ENCODE results near the gene PLCG2.

PLCG2 gene

DNA sequence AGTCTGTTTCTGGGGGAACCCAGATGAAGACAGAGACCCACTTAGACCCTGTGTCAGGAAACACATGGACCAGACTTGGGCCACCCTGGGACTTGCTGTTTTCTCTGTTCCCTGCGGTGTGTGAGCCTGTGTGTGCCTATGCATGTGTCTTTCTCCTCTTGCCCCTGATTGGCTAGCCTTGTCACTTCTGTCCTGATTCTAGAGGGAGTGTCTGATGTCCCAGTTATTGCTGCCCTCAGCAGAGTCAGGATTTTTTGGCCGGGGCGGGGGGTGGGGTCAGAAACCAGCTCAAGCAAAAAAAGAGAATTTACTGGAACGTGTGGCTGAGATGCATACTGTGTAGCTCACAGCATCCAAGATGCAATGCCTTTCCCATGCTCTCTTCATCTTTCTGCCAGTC is 30.5 kb downstream of the PLCG2 start:
- DNase-seq: no peak
- TF ChIP-seq GATA1 (IDR thresholded peaks at IDR 0.05; ENCODE audit: low read depth, low read length) (no peak), POLR2A (IDR thresholded peaks at IDR 0.05; ENCODE audit: low read length) (no peak)

DNA sequence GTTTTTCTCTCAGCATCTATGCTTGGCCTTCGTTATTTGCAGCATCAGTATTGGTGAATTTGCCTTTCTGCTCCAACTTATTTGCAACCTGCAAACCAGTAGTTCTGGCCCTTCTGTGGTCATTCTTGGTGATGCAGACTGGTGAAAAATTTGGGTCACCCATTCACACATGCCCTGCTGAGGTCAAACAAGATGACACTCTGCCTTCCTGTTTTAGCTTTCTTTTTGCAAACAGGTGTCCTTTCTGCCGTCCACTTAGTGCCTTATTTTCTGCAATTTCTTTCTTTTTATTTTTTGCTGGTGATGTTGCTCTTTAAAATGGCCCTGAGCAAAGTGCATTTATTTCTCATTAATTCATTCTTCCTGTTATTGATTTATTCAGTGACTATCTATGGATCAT is 31.3 kb downstream of the PLCG2 start:
- no peak for DNase-seq
- no peak for TF ChIP-seq POLR2A (IDR thresholded peaks at IDR 0.05; ENCODE audit: low read length)

DNA sequence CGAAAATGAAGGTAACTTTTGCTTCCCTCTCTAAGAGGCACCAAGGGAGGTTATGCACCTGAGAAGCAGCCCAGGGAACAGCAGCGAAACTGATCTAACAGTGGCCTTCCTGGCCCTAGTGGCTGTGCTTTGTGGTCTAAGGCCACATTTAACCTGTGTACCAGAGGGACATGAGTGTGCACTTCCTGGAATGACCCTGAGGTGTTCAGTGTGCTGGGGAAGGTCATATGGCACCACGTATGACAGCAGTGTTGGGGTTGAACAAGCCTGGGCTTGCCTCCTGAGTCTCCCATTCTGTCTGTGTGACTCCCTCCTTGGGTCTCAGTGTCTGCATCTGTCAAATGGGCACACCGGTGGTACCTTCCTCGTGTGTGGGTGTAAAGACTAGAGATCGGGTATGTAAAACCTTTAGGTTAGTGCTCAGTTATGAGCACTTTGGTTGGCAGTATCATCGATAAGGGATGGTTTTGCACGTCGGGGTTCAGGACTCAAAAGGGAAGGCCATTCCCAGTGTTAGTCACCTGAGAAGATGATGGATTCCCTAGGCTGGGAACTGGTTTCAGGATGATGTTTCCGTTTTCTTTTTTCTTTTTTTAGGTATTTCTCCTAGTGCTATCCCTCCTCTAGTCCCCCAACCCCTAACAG is 31.9 kb downstream of the PLCG2 start:
- TF ChIP-seq POLR2A (IDR thresholded peaks at IDR 0.05; ENCODE audit: low read length) (no peak), GATA1 (IDR thresholded peaks at IDR 0.05; ENCODE audit: low read depth, low read length) (no peak)
- no peak for DNase-seq

DNA sequence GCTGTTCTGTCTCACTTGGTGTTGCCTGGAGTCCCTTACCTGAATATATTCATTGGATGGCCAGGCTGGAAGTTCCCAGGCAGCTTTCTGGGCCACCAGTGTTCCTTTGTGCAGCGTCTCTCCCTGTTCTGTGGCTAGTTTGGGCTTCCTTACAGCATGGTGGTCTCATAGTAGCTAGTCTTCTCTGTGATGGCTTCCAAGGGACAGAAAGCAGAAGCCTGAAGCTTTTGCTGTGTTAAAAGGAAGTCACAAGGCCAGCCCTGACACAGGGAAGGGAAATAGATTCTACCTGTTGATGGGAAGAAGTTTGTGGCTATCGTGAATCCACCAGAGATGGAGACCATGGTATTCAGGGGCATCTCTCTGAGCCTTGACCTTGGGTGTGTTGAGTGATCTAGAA is 34.6 kb downstream of the PLCG2 start:
- DNase-seq: no peak
- TF ChIP-seq GATA1 (IDR thresholded peaks at IDR 0.05; ENCODE audit: low read depth, low read length) (no peak), POLR2A (IDR thresholded peaks at IDR 0.05; ENCODE audit: low read length) (no peak)

DNA sequence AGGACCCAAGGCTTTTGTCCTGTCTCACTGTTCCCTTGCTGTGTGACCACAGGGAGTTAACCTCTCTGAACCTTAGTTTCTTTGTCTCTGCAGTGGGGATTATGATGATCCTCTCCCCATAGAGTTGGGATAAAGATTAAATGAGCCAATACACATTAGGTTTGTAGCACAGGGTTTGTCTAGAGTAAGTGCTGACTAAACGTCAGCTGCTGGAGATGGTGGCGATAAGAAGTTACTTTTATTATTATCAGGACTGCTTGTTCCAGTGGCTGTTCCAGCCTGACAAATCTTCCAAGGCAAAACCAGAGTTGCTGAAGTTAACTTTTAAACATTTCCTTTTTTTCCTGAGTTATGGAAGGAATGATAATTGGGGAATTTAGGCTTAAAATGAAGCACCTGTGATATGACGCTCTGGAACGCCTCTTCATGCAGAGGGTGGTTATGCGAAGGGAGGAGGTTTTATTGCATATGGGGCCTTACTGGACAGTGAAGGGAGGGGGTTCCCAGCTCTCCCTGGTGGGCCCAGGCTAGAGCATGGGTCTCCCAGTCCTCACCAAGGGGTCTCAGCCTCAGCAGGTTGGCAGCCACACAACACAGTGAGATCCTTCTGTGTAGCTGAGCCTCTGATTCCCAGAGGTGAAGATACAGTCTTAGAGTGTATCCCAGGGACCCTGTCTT is 35.8 kb downstream of the PLCG2 start:
- DNase-seq: no peak
- no peak for TF ChIP-seq GATA1 (IDR thresholded peaks at IDR 0.05; ENCODE audit: low read depth, low read length)
- no peak for TF ChIP-seq POLR2A (IDR thresholded peaks at IDR 0.05; ENCODE audit: low read length)

DNA sequence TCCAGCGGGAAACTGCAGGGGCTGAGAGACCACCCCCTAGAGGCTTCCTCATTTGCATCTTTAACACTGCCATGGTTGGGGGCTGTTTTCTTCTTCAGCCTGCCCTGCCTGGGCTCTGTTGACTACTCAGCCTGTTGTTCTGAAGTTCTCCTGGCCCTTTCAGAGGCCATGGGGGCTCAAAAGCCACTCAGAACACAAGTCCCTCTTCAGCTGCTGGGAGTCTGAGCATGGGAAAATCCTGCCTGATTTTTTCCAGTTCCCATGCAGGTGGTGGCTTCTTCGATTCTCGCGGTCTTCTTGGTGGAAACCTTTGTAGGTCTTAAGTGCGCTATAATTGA is 36.3 kb downstream of the PLCG2 start:
- no peak for DNase-seq
- TF ChIP-seq GATA1 (IDR thresholded peaks at IDR 0.05; ENCODE audit: low read depth, low read length): no peak
- no peak for TF ChIP-seq POLR2A (IDR thresholded peaks at IDR 0.05; ENCODE audit: low read length)

DNA sequence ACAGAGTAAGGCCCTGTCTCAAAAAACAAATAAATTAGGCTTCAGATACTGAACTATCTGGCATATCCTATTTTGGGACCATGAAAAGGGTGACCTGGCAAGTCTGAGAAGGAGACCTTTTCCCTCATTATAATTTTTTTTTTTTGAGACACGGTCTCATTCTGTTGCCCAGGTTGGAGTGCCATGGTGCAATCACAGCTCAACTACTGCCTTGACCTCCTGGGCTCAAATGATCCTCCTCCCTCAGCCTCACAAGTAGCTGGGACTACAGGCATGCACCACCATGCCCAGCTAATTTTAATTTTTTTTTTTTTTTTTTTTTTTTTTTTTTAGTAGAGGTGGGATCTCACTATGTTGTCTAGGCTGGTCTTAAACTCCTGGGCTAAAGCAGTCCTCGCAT is 37.3 kb downstream of the PLCG2 start:
- no peak for TF ChIP-seq GATA1 (IDR thresholded peaks at IDR 0.05; ENCODE audit: low read depth, low read length)
- TF ChIP-seq POLR2A (IDR thresholded peaks at IDR 0.05; ENCODE audit: low read length): no peak
- DNase-seq: no peak

DNA sequence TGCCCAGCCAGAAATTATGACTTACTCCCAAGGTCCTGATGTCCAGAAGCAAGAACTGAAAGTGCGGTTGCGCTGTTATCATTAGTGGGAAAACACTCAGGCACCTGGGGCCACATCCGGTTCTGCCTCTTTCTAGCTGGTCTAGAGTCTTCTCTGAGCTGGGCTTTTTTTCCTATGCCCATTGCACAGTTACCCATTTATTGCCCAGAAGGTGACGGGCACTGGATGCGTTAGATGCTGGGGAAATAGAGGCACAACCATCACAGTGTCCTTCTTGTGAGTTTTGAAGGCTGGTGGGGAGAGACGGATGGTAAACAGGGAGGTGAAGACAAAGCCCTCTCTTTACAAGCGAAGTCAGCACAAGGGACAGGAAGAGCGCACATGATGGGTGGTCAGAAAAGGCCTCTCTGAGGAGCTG is 37.7 kb downstream of the PLCG2 start:
- TF ChIP-seq GATA1 (IDR thresholded peaks at IDR 0.05; ENCODE audit: low read depth, low read length): no peak
- TF ChIP-seq POLR2A (IDR thresholded peaks at IDR 0.05; ENCODE audit: low read length): no peak
- DNase-seq: no peak

DNA sequence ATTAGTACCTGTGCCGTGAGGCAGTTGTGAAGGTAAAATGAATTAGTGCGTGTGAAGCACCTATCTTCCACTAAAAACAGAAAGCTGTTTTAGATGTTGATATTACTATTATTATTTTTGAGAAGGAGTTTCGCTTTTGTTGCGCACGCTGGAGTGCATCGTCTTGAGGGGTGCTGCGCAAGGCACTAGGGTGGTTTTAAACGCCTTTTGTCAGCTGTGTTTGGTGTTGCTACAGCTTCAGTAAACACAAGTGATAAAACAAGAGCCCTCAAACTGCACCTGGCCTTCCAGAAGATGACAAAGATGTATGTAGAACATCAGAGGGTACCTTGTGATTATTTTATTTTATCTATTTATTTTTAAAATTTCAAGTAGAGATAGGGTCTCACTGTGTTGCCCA is 38.2 kb downstream of the PLCG2 start:
- TF ChIP-seq GATA1 (IDR thresholded peaks at IDR 0.05; ENCODE audit: low read depth, low read length) (no peak), POLR2A (IDR thresholded peaks at IDR 0.05; ENCODE audit: low read length) (no peak)
- DNase-seq: no peak

DNA sequence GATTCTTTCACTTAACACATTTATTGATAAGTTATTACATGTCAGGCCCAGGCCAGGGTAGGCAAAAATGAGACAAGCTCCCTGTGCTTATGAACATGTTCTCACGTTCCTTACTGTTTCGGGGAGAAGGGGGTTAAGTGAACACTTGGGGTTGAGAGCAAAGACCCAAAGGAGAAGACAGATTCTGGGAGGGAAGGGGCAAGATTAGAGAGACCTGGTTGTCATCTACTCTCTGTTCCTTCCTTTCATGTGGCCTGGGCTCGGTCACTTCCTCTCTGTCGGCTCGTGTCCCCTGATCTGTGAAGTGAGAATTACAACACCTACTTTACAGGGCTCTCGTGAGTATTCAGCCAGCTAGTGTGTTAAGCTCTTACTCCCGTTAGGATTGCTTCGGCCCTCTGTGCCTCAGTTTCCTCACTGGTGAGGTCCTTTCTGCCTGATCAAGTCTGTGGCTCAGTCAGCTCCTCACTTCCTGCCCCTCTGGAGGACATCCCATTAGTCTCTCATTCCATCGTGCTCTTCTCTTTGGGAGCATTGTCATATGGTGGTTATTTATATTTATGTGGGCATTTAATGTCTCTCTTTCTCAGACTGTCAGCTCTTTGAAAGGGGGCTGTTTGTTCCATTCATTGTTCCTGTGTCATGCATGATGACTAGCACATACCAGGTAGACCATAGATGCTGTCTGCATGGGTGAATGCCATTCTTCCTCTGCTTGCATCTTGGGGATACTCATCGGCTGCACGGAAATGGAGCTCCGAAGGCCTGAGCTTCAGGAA is 38.9 kb downstream of the PLCG2 start:
- no peak for TF ChIP-seq GATA1 (IDR thresholded peaks at IDR 0.05; ENCODE audit: low read depth, low read length)
- TF ChIP-seq POLR2A (IDR thresholded peaks at IDR 0.05; ENCODE audit: low read length): no peak
- DNase-seq: no peak

DNA sequence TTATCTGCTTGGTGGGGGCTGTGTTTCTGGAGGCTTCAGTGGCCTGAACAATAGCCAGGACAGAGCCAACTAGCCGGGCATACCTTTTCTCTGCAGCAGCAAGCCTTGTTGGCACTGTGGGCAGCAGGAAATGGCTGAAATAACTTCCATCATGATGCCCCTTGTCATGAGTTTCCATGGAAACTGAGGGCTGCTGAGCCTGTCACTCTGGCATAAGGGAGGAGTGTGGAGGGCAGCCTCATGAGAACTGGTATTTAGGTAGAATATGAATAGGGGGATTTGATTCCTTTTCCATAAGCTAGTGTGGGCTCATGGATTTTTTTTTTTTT is 39.4 kb downstream of the PLCG2 start:
- no peak for TF ChIP-seq GATA1 (IDR thresholded peaks at IDR 0.05; ENCODE audit: low read depth, low read length)
- no peak for TF ChIP-seq POLR2A (IDR thresholded peaks at IDR 0.05; ENCODE audit: low read length)
- no peak for DNase-seq

DNA sequence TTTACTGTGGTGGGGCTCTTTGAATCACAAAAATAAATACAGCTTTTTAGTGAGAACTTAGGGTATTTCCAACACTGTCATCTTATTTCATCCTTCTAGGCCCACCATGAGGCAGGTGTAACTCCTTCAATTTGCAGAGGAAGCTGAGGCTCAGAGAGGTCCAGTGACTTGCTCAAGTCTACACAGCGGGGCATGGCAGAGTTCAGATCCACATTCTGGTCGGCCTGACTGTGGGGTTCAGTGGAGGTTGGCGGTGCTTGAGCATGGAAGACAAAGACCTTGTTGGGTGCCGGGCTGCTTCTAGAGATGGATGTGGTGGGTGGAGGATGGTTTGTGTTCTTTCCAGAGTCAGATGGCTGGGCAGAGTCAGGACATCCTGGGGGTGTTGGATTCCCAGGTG is 39.8 kb downstream of the PLCG2 start:
- no peak for DNase-seq
- TF ChIP-seq GATA1 (IDR thresholded peaks at IDR 0.05; ENCODE audit: low read depth, low read length) (no peak), POLR2A (IDR thresholded peaks at IDR 0.05; ENCODE audit: low read length) (no peak)

DNA sequence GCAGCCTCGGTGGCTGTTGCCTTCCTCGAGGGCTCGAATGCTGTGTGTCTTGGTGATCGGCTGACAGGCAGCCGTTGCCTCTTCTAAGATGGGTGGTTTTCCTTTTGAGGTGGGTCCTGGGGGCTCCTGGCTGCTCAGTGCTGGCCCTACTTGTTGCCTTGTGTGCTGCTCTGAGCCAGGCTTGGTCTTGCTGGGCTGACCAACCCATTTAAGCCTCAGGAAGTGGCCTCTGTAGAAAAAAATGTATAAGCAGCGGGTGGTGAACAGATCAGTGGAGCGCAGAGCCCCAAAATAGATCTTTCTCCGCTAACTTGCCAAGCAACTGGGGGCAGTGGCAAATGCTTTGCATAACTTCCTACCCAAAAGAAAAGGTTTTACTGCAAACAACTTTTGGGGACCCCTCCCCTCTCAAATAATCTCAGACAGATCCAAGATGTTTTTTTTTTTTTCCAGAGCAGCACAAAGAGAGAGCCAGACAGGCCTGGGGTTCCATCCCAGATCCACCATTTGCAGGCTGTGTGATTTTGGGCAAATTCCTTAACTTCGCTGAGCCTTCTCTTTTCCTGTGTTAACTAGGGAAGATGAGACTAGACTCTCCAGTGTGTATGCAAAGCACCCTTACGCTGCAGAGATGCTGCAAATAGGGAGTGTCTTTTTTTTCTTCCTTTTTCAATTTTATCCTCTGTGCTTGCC is 42.5 kb downstream of the PLCG2 start:
- TF ChIP-seq POLR2A (IDR thresholded peaks at IDR 0.05; ENCODE audit: low read length) (no peak), GATA1 (IDR thresholded peaks at IDR 0.05; ENCODE audit: low read depth, low read length) (no peak)
- DNase-seq: no peak

DNA sequence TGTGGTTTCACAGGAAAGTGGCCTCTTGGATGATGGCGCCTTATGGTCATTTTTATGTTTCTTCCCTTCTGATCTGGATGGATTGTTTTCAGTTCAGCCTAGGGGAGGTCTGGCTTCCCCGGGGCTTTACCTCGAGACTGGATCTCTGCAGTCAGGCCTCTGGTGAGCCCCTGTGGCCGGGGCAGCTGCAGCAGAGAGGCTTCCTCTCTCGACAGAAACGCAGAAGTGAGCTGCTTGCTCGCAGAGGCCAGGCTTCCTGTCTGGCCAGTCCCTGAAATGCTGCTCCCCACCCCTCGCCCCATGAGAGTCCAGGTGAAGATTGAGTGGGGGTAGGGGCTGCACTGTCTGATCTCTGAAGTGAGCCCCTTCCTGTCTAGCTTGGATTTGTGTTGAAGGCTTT is 44.0 kb downstream of the PLCG2 start:
- DNase-seq: no peak
- no peak for TF ChIP-seq GATA1 (IDR thresholded peaks at IDR 0.05; ENCODE audit: low read depth, low read length)
- TF ChIP-seq POLR2A (IDR thresholded peaks at IDR 0.05; ENCODE audit: low read length): no peak
